Mesodermal cell (in vitro differentiated cells): Measurements from ENCODE around the gene OR52K2.
"Not testable (repeated sequence)": the region's sequence is repeated elsewhere in the genome, so short reads cannot be mapped to it uniquely, and the experiment has no call there.

ENCODE experiments used
- H3K27ac ChIP-seq: 2 replicates; pipeline ENCODE4 v1.7.0; 2013; ENCODE audit warnings: mild to moderate bottlenecking, low read depth, low read length, moderate library complexity; ENCODE audit not compliant: severe bottlenecking
- H3K36me3 ChIP-seq: 2 replicates; pipeline ENCODE4 v1.7.1; 2013; ENCODE audit warnings: mild to moderate bottlenecking, low read length, moderate library complexity; ENCODE audit not compliant: control insufficient read depth, insufficient read depth
- H3K4me1 ChIP-seq: one replicate; pipeline ENCODE4 v1.7.1; 2013; ENCODE audit warnings: mild to moderate bottlenecking, low read length; ENCODE audit not compliant: insufficient read depth, control insufficient read depth, poor library complexity, severe bottlenecking
- H3K4me3 ChIP-seq: 2 replicates; pipeline ENCODE4 v1.7.0; 2013; ENCODE audit warnings: low read length, control low read depth, mild to moderate bottlenecking; ENCODE audit not compliant: insufficient read depth, poor library complexity, severe bottlenecking; ENCODE audit errors: extremely low read depth
- H3K9me3 ChIP-seq: 2 replicates; pipeline ENCODE4 v1.7.1; 2013; ENCODE audit warnings: mild to moderate bottlenecking, low read length, moderate library complexity; ENCODE audit not compliant: control insufficient read depth
- whole genome bisulfite sequencing, 2 experiments: methylation state at CpG; one replicate each; pipeline ENCODE4 v1.1.5; 2013; ENCODE audit warnings: missing lambda C conversion rate in 2 of 2; ENCODE audit not compliant: insufficient coverage in 2 of 2; 5-methylcytosine and 5-hydroxymethylcytosine counted together

OR52K2 gene

GRCh38 chr11:4480577-4481239, 31.6 kb downstream of the OR52K2 start:
- Histone ChIP-seq H3K4me3 (no peak overlapping the region), H3K4me1 (no peaks in the 10 kb centered on the region), H3K27ac (no peak overlapping the region), H3K36me3 (no peaks in the 10 kb centered on the region), H3K9me3 (no peaks in the 10 kb centered on the region)
- 80 to 91% methylated on average over 1 to 3 of the region's 4 CpGs for WGBS, 2 experiments

GRCh38 chr11:4481240-4481582, 32.1 kb downstream of the OR52K2 start:
- Histone ChIP-seq H3K9me3 (no peaks in the 10 kb centered on the region), H3K4me3 (no peak overlapping the region), H3K4me1 (no peaks in the 10 kb centered on the region), H3K27ac (no peak overlapping the region), H3K36me3 (no peaks in the 10 kb centered on the region)

- Histone ChIP-seq H3K4me3 (no peak within 1 kb of the TSS), H3K27ac (no peak within 1 kb of the TSS)
- WGBS, 2 experiments = 60% methylated on average over 1 of the region's 2 CpGs; no CpG with 5 or more reads in 1 of the 2 experiments
These were observed 33.4 kb downstream of the OR52K2 start, which contains the start of gene OR52K1 for GRCh38 chr11:4482445-4482844. Gene OR52K1 (plus strand): TSS chr11:4482646. CDS start chr11:4488901, 6,255 bp downstream.

GRCh38 chr11:4484310-4484709, 35.2 kb downstream of the OR52K2 start:
- no peak overlapping the region for H3K27ac ChIP-seq
- no peak overlapping the region for H3K4me3 ChIP-seq
- 84 to 90% methylated on average over 4 of the region's 4 CpGs for WGBS, 2 experiments
- no peaks in the 10 kb centered on the region for H3K4me1 ChIP-seq
- H3K36me3 ChIP-seq = no peaks in the 10 kb centered on the region
- H3K9me3 ChIP-seq = no peaks in the 10 kb centered on the region

More at GRCh38 chr11:4482445-4482844, 33.4 kb downstream of the OR52K2 start, which contains the start of gene OR52K1:
- no peaks in the 10 kb centered on the region for H3K9me3 ChIP-seq
- no peaks in the 10 kb centered on the region for H3K36me3 ChIP-seq
- no peaks in the 10 kb centered on the region for H3K4me1 ChIP-seq

- H3K27ac ChIP-seq, H3K9me3 ChIP-seq, H3K4me3 ChIP-seq, H3K36me3 ChIP-seq, H3K4me1 ChIP-seq: not testable (repeated sequence)
- WGBS, 2 experiments = 80% methylated on average over 1 of the region's 2 CpGs; no CpG with 5 or more reads in 1 of the 2 experiments
These were observed 42.3 kb downstream of the OR52K2 start for GRCh38 chr11:4491405-4491804.

GRCh38 chr11:4491878-4492606, 42.9 kb downstream of the OR52K2 start:
- no peak overlapping the region for H3K4me3 ChIP-seq
- H3K27ac ChIP-seq = no peak overlapping the region
- no CpG with 5 or more reads among the region's 4 CpGs for WGBS, 2 experiments
- no peaks in the 10 kb centered on the region for H3K4me1 ChIP-seq
- no peaks in the 10 kb centered on the region for H3K9me3 ChIP-seq
- H3K36me3 ChIP-seq = no peaks in the 10 kb centered on the region

GRCh38 chr11:4493480-4493818, 44.4 kb downstream of the OR52K2 start:
- Histone ChIP-seq H3K36me3 (no peaks in the 10 kb centered on the region), H3K27ac (no peak overlapping the region), H3K9me3 (no peaks in the 10 kb centered on the region), H3K4me1 (no peaks in the 10 kb centered on the region), H3K4me3 (no peak overlapping the region)
- 68 to 82% methylated on average over 2 of the region's 5 CpGs for WGBS, 2 experiments

GRCh38 chr11:4495487-4495886, 46.4 kb downstream of the OR52K2 start:
- 85% methylated on average over 2 of the region's 7 CpGs; no CpG with 5 or more reads in 1 of the 2 experiments for WGBS, 2 experiments

GRCh38 chr11:4495986-4496385, 46.9 kb downstream of the OR52K2 start:
- 85 to 87% methylated on average over 2 to 5 of the region's 6 CpGs for WGBS, 2 experiments
- Histone ChIP-seq H3K9me3 (no peaks in the 10 kb centered on the region), H3K36me3 (no peaks in the 10 kb centered on the region), H3K4me3 (no peak overlapping the region), H3K27ac (no peak overlapping the region), H3K4me1 (no peaks in the 10 kb centered on the region)

More at GRCh38 chr11:4495487-4495886, 46.4 kb downstream of the OR52K2 start:
- no peak overlapping the region for H3K4me3 ChIP-seq
- no peak overlapping the region for H3K27ac ChIP-seq
- no peaks in the 10 kb centered on the region for H3K36me3 ChIP-seq
- H3K9me3 ChIP-seq = no peaks in the 10 kb centered on the region
- H3K4me1 ChIP-seq = no peaks in the 10 kb centered on the region

- Histone ChIP-seq H3K36me3 (no peaks in the 10 kb centered on the region), H3K4me3 (no peak overlapping the region), H3K27ac (no peak overlapping the region), H3K9me3 (no peaks in the 10 kb centered on the region), H3K4me1 (no peaks in the 10 kb centered on the region)
- WGBS, 2 experiments = 93 to 94% methylated on average over 14 to 15 of the region's 15 CpGs
These were observed 47.6 kb downstream of the OR52K2 start for GRCh38 chr11:4496557-4497248.
